ENCODE measurements around the gene CDK2. TPM values are rescaled to one million over a fixed set of nuclear protein-coding genes. Genes with fewer than 3 reads are reported as not detected.

CDK2 gene
- total RNA-seq, 1 experiment from 2014 or later: 23.8 TPM

GRCh38 chr12:56017181-56017580 is 50.6 kb downstream of the CDK2 start:
- CTCF ChIA-PET: interaction anchor here (1.3 to 1.4 kb wide), 3 partner anchors 8 to 30 kb away, joined by 3 to 4 read pairs (median 3); no protein-coding TSS in a partner anchor
- TF ChIP-seq CTCF (IDR thresholded peaks at IDR 0.05; ENCODE audit: unreplicated experiment): no peak
- Mint-ChIP-seq H3K27ac (ENCODE audit: low read depth, unreplicated experiment) (no peak overlapping the region), H3K36me3 (ENCODE audit: insufficient read depth, unreplicated experiment) (peaks cover 2% of the 10 kb centered on the region), H3K4me1 (ENCODE audit: insufficient read depth, unreplicated experiment) (no peaks in the 10 kb centered on the region), H3K27me3 (ENCODE audit: insufficient read depth, unreplicated experiment) (no peaks in the 10 kb centered on the region), H3K9me3 (ENCODE audit: unreplicated experiment) (no peaks in the 10 kb centered on the region), H3K4me3 (ENCODE audit: unreplicated experiment) (no peak overlapping the region)
- POLR2A ChIA-PET: no interaction called here
- no peak for DNase-seq (ENCODE audit: unreplicated experiment)
- BruUV-seq (replicated peaks): no TSS peak
- intact Hi-C loops (cut with micrococcal nuclease): no loop called here

GRCh38 chr12:56018356-56018755 is 51.7 kb downstream of the CDK2 start:
- no peaks in the 10 kb centered on the region for H3K9me3 Mint-ChIP-seq (ENCODE audit: unreplicated experiment)
- no peaks in the 10 kb centered on the region for H3K27me3 Mint-ChIP-seq (ENCODE audit: insufficient read depth, unreplicated experiment)
- no peak overlapping the region for H3K27ac Mint-ChIP-seq (ENCODE audit: low read depth, unreplicated experiment)
- BruUV-seq (replicated peaks): no TSS peak
- intact Hi-C loops (cut with micrococcal nuclease): no loop called here
- no peak for TF ChIP-seq CTCF (IDR thresholded peaks at IDR 0.05; ENCODE audit: unreplicated experiment)
- CTCF ChIA-PET: interaction anchor here (1.3 to 1.4 kb wide), 3 partner anchors 9 to 29 kb away, joined by 3 to 4 read pairs (median 3); no protein-coding TSS in a partner anchor
- H3K36me3 Mint-ChIP-seq (ENCODE audit: insufficient read depth, unreplicated experiment): no peaks in the 10 kb centered on the region
- no peaks in the 10 kb centered on the region for H3K4me1 Mint-ChIP-seq (ENCODE audit: insufficient read depth, unreplicated experiment)
- H3K4me3 Mint-ChIP-seq (ENCODE audit: unreplicated experiment): no peak overlapping the region
- DNase-seq (ENCODE audit: unreplicated experiment): no peak
- POLR2A ChIA-PET: no interaction called here

GRCh38 chr12:56020423-56021184 is 54.0 kb downstream of the CDK2 start, which contains the start of gene IKZF4:
Gene IKZF4 (plus strand): TSS chr12:56021043. CDS start chr12:56021494, 451 bp downstream.
- BruUV-seq (replicated peaks): no TSS peak
- H3K36me3 Mint-ChIP-seq (ENCODE audit: insufficient read depth, unreplicated experiment): peaks cover 6% of the 10 kb centered on the region
- CTCF ChIA-PET: interaction anchor here (0.6 to 2.7 kb wide), 2 partner anchors 9 to 25 kb away, joined by 3 to 8 read pairs; no protein-coding TSS in a partner anchor
- H3K27me3 Mint-ChIP-seq (ENCODE audit: insufficient read depth, unreplicated experiment): no peaks in the 10 kb centered on the region
- no peak for TF ChIP-seq CTCF (IDR thresholded peaks at IDR 0.05; ENCODE audit: unreplicated experiment)
- H3K4me1 Mint-ChIP-seq (ENCODE audit: insufficient read depth, unreplicated experiment): no peaks in the 10 kb centered on the region
- POLR2A ChIA-PET: interaction anchor here (1.1 kb wide), 1 partner anchor 9 kb away, joined by 3 read pairs; no protein-coding TSS in a partner anchor
- no peaks in the 10 kb centered on the region for H3K9me3 Mint-ChIP-seq (ENCODE audit: unreplicated experiment)
- DNase-seq (ENCODE audit: unreplicated experiment): no peak
- H3K4me3 Mint-ChIP-seq (ENCODE audit: unreplicated experiment): no peak within 1 kb of the TSS
- H3K27ac Mint-ChIP-seq (ENCODE audit: low read depth, unreplicated experiment): no peak within 1 kb of the TSS
- intact Hi-C loops (cut with micrococcal nuclease): no loop called here

GRCh38 chr12:56021889-56022497 is 55.4 kb downstream of the CDK2 start:
- H3K4me1 Mint-ChIP-seq (ENCODE audit: insufficient read depth, unreplicated experiment): no peaks in the 10 kb centered on the region

More at GRCh38 chr12:56021889-56022497, 55.4 kb downstream of the CDK2 start:
- ChIA-PET CTCF (no interaction called here), POLR2A (interaction anchor here (0.8 kb wide), 1 partner anchor 19 kb away, joined by 3 read pairs; no protein-coding TSS in a partner anchor)
- Mint-ChIP-seq H3K27me3 (ENCODE audit: insufficient read depth, unreplicated experiment) (no peaks in the 10 kb centered on the region), H3K27ac (ENCODE audit: low read depth, unreplicated experiment) (no peak overlapping the region), H3K4me3 (ENCODE audit: unreplicated experiment) (no peak overlapping the region), H3K9me3 (ENCODE audit: unreplicated experiment) (no peaks in the 10 kb centered on the region), H3K36me3 (ENCODE audit: insufficient read depth, unreplicated experiment) (peaks cover 6% of the 10 kb centered on the region)
- intact Hi-C loops (cut with micrococcal nuclease): no loop called here
- no TSS peak for BruUV-seq (replicated peaks)
- TF ChIP-seq CTCF (IDR thresholded peaks at IDR 0.05; ENCODE audit: unreplicated experiment): no peak
- DNase-seq (ENCODE audit: unreplicated experiment): no peak
